Activated CD8-positive, alpha-beta memory T cell treated with anti-CD3 and anti-CD28 coated beads for 1 hour (primary cell): Measurements from ENCODE around the gene SLC1A4.
A peak's percentile ranks its signal among the peaks of the same experiment; 100 is the strongest.
"Not testable (repeated sequence)": the region's sequence is repeated elsewhere in the genome, so short reads cannot be mapped to it uniquely, and the experiment has no call there.

Experiments used
- DNase-seq, 2 donors: peaks; one replicate each; pipeline ENCODE4 v3.0.0-alpha.2; 2020; ENCODE audit warnings: low read depth in 1 of 2; ENCODE audit errors: extremely low read depth in 1 of 2

The SLC1A4 gene

GRCh38 chr2:64989126-64989981 is at the start of gene SLC1A4:
TSS of gene SLC1A4 (plus strand) at chr2:64989399. CDS start at chr2:64989644, 245 bp downstream.
- peak; percentile 57 to 68 for DNase-seq

GRCh38 chr2:64941143-64941542 is 48.1 kb upstream of the SLC1A4 start:
- DNase-seq: no peak

- DNase-seq: no peak
Observed at GRCh38 chr2:64941801-64942200, 47.4 kb upstream of the SLC1A4 start.

DNA sequence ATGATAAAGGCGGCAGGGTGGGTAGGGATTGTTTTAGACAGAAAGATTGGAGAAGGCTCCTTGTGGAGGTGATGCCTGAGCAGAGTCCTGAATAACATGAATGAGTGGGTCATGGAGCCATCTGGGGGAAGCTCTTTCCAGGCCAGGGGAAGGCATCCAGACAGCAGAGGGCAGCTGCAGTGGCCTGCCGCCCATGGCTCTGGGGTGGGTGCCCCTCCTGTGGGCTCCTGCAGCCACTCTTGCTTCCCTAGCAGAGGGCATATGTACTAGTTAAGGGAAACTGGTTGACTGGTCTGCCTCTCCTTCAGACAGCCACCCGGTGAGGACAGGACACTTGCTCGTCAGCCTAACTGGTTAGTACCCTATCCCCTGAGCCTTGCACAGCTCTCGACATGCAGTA is 46.5 kb upstream of the SLC1A4 start:
- DNase-seq: no peak

DNA sequence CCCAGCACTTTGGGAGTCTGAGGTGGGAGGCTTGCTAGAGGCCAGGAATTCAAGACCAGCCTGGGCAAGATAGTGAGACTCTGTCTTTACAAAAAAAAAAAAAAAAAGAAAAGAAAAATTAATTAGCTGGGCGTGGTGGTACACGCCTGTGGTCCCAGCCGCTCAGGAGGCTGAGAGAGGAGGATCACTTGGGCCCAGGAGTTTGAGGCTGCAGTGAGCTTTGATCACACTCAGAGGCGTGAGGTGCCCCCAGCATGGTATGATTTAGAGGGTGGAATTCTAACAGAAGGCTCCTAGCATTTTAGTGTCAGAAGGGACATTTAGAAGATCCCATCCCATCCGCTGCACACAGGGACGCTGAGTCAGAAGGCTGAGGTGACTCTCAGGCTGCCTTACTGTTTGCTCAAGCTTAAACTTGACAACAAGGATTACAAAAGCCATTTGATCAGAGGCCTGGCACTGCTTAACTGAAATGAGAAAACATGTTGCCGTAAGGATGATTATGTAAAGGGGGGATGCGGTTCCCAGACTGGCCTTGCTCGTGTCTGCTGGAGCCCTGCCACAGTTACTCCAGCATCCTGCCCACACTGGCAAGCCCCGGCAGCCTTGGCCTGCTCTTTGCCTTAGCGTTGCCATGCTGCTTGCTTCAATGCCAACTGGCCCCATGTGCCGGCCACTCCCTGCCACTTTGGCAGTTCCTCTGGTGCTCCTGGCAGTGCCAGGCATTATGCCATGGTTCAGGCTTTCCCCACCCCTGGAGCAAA is 45.6 kb upstream of the SLC1A4 start:
- DNase-seq: no peak

DNA sequence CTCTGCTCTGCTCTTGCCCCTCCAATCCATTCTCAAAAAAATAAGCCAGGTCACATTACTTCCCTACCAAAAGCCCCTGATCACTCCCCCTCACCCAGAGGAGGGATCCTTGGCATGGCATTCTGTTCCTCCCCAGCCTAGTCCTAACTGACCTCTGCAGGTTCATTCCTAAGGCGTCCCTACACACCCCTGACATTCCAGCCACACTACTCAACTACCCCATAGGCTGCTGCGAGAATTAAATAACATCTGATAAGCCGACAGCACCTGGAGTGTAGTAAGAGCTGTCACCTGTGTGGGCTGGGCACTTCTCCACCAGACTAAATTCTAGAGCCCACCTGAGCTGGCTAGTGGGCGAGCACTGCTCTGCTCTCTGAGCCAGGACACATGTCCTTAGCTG is 44.7 kb upstream of the SLC1A4 start:
- DNase-seq: no peak

DNA sequence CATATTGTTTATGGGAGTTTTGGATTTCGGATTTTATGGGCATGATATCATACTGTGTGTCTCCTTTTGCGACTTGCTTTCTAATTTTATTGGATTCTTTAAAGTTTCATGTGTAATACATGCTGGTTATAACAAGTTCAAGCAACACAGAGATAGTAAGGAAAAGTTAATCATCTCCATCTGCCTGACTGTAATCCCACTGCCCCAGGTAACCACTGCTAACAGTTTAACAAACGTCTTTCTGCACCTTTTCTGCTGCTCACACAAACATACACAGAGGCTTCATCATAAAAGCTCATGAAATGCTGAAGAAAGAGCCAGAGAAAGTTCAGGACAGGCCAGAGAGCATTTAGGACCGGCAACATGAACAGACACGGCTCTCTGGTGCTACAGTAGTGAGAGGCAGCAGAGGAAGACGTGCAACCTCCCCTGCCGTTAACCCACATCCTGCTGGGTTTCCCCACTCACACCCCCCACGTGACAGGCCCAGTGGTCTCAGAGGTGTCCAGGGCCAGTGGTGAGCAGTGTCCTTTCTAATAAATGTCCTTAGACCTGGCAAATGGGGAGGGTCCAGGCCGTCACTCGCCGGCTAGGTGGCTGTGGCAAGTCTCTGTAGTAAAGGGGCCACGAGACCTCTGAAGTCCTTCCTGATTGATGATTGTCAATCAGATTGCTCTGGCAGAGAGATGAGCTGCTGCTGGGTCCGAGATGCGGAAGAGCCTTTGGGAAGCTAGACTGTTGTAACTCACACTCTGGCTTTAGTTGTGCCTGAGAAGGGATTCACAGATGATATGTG is 43.0 kb upstream of the SLC1A4 start:
- DNase-seq: peak in 1 of 2 donors; percentile 46

GRCh38 chr2:64946769-64947247 is 42.4 kb upstream of the SLC1A4 start:
- DNase-seq: no peak

DNA sequence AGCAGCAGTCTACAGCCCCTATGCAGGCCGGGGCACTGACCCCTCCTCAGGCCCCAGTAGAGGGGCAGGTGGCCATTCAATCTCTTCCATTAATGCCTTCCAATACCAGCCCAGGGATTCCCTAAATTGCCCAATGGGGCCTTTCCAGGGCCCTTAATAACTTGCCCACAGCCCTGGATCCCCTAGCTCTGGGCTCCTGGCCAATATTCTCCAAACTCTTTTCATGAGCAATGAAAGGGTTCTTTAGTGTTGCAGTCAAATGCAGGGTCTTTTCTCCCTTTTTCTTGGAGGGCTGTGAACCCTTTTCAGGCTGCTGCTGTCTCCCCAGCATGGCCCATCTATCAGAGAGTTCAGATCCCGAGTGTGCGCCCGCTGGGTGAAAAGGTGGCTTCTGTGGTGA is 41.3 kb upstream of the SLC1A4 start:
- no peak for DNase-seq

GRCh38 chr2:64950226-64951160 is 38.7 kb upstream of the SLC1A4 start:
- no peak for DNase-seq

DNA sequence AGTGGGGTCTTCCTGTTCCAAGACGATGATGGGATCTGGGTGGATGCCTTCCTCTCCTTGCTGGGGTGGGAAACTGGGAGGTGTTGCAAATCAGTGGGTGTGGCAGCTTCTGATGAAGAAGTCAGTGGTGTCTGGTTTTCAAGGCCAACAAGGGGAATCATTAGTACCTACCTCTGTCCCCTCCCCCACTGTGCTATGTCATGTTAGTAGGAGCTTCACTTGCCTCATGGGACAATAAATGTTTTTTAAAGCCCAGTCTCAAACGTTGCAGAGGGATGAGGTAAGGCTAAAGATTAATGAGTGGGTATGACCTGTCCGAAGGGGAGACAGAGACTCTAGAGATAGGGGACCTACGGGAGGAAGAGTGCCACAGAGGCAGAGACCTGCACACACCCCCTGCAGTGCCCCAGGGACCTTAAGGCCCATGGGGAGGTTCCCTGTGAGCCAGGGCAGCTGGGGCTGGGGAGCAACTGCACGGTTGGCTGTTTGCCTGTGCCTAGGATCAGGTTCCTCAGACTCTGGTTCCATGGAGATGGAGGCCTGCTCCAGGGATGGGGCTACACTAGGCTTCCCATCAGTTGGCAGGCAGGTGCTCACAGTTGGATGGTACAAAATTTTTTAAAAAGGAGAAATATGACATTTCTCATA is 37.8 kb upstream of the SLC1A4 start:
- no peak for DNase-seq

DNA sequence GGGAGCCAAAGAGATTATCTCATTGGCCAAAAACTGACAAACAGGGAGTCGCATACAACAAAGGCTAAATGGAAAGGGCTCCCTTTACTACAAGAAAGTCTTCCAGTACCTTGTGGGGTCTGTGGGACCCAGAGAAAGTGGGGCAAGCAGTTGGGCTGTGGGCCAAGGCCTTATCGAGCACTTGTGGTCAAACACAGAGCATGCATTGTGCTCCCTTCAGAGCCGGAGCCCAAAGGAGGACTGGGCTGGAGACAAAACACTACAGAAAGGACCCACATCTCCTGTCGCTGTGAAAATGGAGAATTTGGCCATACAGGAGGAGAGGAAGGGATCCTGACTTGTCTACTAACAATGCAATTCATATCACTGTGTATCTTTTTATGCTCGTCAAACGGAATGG is 37.1 kb upstream of the SLC1A4 start:
- no peak for DNase-seq

GRCh38 chr2:64952511-64953482 is 36.4 kb upstream of the SLC1A4 start:
- DNase-seq: no peak

DNA sequence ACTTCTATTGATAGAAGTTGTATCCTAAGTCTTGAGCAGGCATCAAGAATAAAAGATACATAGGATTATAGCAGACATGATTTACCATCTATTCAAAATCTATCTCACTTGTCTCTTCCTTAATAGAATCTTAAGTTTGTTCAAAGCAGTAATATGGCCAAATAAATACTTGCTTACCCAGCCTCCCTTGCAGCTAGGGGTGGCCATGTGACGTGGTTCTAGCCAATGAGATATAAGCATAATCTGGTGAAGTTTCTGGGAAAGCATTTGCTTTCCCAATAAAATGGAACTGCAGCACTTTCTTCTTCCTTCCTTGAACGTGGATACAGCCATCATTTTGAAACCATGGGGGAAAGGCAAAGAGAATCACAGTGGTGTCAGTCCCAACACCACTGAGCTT is 33.7 kb upstream of the SLC1A4 start:
- no peak for DNase-seq

GRCh38 chr2:64957109-64957903 is 31.9 kb upstream of the SLC1A4 start:
- DNase-seq: no peak

DNA sequence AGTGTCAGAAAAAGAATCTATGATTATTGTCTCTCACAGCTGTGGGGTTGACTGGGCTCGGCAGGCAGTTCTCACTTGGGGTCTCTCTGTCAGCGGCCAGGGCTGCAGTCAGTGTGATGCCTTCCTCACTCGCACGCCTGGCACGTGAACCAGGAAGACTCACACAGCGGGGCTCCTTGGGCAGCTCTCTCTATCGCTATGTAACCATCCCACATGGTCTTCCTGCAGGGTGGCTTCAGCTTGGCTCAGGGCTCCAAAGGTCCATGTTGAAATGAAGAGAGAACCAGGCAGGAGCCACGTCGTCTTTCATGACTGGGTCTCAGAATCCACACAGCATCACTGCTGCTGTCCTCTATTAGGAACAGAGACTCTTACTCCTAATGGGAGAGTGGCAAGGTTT is 30.6 kb upstream of the SLC1A4 start:
- DNase-seq: no peak

DNA sequence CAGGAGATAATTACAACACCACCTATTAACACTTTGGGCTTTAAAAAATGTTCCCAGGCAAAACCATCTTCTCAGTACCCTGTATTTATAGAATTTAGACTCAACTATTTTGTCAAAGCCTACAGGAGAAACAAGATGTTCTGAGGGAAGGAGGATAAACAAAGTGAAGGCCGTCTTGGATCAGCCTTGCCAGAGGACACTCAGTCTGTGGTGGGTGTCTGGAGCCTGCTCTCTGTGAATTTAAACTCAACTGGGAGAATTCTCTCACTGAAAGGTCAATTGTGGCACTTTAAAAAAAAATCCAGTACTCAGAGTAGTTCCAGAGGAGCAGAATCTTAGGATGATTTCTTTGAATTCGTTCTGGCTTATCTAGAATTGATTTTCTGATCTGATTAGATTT is 28.4 kb upstream of the SLC1A4 start:
- no peak for DNase-seq

- not testable (repeated sequence) for DNase-seq
Observed at GRCh38 chr2:64963138-64963537, 26.1 kb upstream of the SLC1A4 start.
